Right lobe of liver (tissue), 6 donors: ENCODE measurements around the gene PPM1L. TPM values are rescaled to one million over a fixed set of nuclear protein-coding genes. Genes with fewer than 3 reads are reported as not detected.

Experiments
- ATAC-seq, 4 donors: fragments of 200-7000 bp; cut with Tn5 transposase; one replicate each; pipeline ENCODE4 v1.9.1; 2020; ENCODE audit warnings: mild to moderate bottlenecking in 4 of 4, moderate library complexity in 4 of 4
- DNase-seq, 3 donors: peaks; one replicate each; pipeline ENCODE4 v3.0.0-alpha.2; 2020
- H3K27ac ChIP-seq, 3 donors: fragments of 200-600 bp; one replicate each; pipeline ENCODE4 v1.8.0; 2022
- H3K27me3 ChIP-seq, 2 donors: fragments of 200-600 bp; one replicate each; pipeline ENCODE4 v1.8.0; 2022
- H3K36me3 ChIP-seq, 4 donors: fragments of 200-600 bp; sonication (generic) in 1 of 4; one replicate each; pipeline versions ENCODE4 v1.5.1 to v1.8.0; 2017 to 2022; ENCODE audit warnings: control low read depth in 1 of 4
- H3K4me1 ChIP-seq, 4 donors: fragments of 200-600 bp; sonication (generic) in 1 of 4; one replicate each; pipeline versions ENCODE4 v1.5.1 to v1.8.0; 2017 to 2022; ENCODE audit warnings: control low read depth in 1 of 4
- H3K4me3 ChIP-seq, 3 donors: fragments of 200-600 bp; one replicate each; pipeline ENCODE4 v1.8.0; 2022
- H3K9me3 ChIP-seq, 4 donors: fragments of 200-600 bp; sonication (generic) in 1 of 4; one replicate each; pipeline versions ENCODE4 v1.5.1 to v1.8.0; 2017 to 2022; ENCODE audit warnings: control low read depth in 1 of 4
- CTCF ChIP-seq, 4 donors: fragments of 200-600 bp in 3 of 4; fragments of 450-650 bp in 1 of 4; IDR thresholded peaks; one replicate each; pipeline versions ENCODE4 v1.5.1 to v1.8.0; 2016 to 2022; ENCODE audit warnings: antibody characterized with exemption in 4 of 4, mild to moderate bottlenecking in 2 of 4
- POLR2A ChIP-seq: fragments of 450-650 bp; IDR thresholded peaks from one replicate; pipeline ENCODE4 v1.6.1; 2017; ENCODE audit warnings: antibody characterized with exemption, mild to moderate bottlenecking
- WGBS: methylation state at CpG from one replicate; pipeline ENCODE4 v1.1.6; 2018; ENCODE audit warnings: low coverage, low lambda C conversion rate; ENCODE audit not compliant: insufficient coverage; ENCODE audit errors: missing lambda C conversion rate; 5-methylcytosine and 5-hydroxymethylcytosine counted together
- intact Hi-C, 2 donors: fragments of 100-400 bp; cut with DNase I; formaldehyde crosslinking; loops; one replicate each; pipeline versions ENCODE4 v1.11.2 to v1.14.1; 2022
- total RNA-seq, 6 experiments: library from RNA; depleted of rRNA in 2 of 6; stranded (reverse); fragments of >200 nt in 2 of 6; fragmentation: NEBNext Ultra II Directional in 3 of 6; extraction: Animal tissue kit (Norgen Biotek cat#: 25700) in 3 of 6; gene quantifications; one replicate each; pipeline versions ENCODE4 v1.1.0 to v1.2.4, GENCODE V29; 2016 to 2023
- donor health status: DM: no; HTN: yes; CAD: no.
- donor health status: DM: no; HTN: no; CAD: no.
- donor health status: DM: no; HTN: no; CAD: no.
- donor health status: DM: no; HTN: yes; CAD: no.
- donor health status: DM: no; HTN: yes; CAD: no.

PPM1L gene
- total RNA-seq, 6 experiments from 2014 or later = 6.9 to 25.4 (median 14.7) TPM

GRCh38 chr3:160804762-160805161, 48.7 kb downstream of the PPM1L start:
- DNase-seq (peak; percentile 37 to 72 (median 60)), ATAC-seq (peak in 3 of 4 donors; percentile 10 to 44 (median 29))
- H3K36me3 ChIP-seq = no peaks in the 10 kb centered on the region
- no peaks in the 10 kb centered on the region for H3K9me3 ChIP-seq
- no peak overlapping the region for H3K27ac ChIP-seq
- intact Hi-C loops = no loop called here
- 0% methylated on average over 1 of the region's 1 CpG for WGBS
- TF ChIP-seq POLR2A = no peak
- peaks cover 0 to 31% (median 15%) of the 10 kb centered on the region in 4 donors for H3K4me1 ChIP-seq
- H3K27me3 ChIP-seq = no peaks in the 10 kb centered on the region
- H3K4me3 ChIP-seq = no peak overlapping the region

GRCh38 chr3:160806094-160806493, 50.1 kb downstream of the PPM1L start:
- ATAC-seq (no peak), DNase-seq (no peak)
- Histone ChIP-seq H3K4me3 (no peak overlapping the region), H3K36me3 (no peaks in the 10 kb centered on the region), H3K9me3 (no peaks in the 10 kb centered on the region), H3K4me1 (peaks cover 0 to 43% (median 21%) of the 10 kb centered on the region in 4 donors), H3K27me3 (no peaks in the 10 kb centered on the region), H3K27ac (no peak overlapping the region)
- intact Hi-C loops = no loop called here
- no peak for TF ChIP-seq POLR2A
- TF ChIP-seq CTCF (IDR thresholded peaks at IDR 0.05) = no peak

DNA sequence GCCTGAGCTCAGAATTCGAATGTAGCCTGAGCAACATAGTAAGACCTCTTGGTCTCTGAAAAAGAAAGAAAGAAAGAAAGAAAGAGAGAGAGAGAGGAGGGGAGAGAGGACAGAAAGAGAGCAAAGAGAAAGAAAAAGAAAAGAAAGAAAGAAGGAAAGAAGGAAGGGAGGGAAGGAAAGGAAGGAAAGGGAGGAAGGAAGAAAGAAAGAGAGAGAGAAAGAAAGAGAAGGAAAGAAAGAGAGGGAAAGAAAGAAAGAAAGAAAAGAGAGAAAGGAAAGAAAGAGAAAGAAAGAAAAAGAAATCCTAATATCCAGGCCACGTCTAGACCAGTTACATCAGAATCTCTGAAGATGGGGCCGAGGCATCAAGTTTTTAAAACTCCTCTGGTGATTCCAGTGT, 50.7 kb downstream of the PPM1L start:
- Histone ChIP-seq H3K4me3 (no peak overlapping the region), H3K36me3 (no peaks in the 10 kb centered on the region), H3K27ac (no peak overlapping the region), H3K4me1 (peaks cover 0 to 41% (median 19%) of the 10 kb centered on the region in 4 donors), H3K27me3 (no peaks in the 10 kb centered on the region), H3K9me3 (no peaks in the 10 kb centered on the region)
- ATAC-seq = no peak
- 71% methylated on average over 3 of the region's 3 CpGs for WGBS
- intact Hi-C loops = no loop called here
- TF ChIP-seq CTCF (IDR thresholded peaks at IDR 0.05) = no peak
- TF ChIP-seq POLR2A = no peak
- no peak for DNase-seq

DNA sequence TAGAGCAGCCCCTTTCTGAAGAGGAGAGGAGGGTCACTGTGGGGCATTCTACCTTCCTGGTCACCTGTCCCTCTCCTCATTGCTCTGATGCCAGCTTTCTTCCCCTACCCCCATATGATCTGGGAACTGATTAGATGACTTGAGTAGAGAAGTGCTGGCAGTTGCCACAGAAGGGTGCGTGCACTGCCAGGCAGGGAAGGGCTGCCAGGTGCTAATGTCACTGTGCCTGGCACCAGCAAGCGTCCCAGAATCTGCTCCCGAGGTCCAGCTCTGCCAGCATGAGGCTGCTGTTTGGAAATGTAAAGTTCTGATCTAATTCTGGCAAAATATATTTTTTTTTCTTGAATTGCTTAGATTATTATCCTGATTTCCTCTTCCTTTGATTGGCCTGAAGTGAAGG, 52.8 kb downstream of the PPM1L start:
- Histone ChIP-seq H3K36me3 (no peaks in the 10 kb centered on the region), H3K9me3 (no peaks in the 10 kb centered on the region), H3K4me3 (no peak overlapping the region), H3K4me1 (peaks cover 0 to 36% (median 18%) of the 10 kb centered on the region in 4 donors), H3K27me3 (no peaks in the 10 kb centered on the region), H3K27ac (peak overlapping the region in 2 of 3 donors; percentile 66 to 73)
- TF ChIP-seq POLR2A = no peak
- no peak for TF ChIP-seq CTCF (IDR thresholded peaks at IDR 0.05)
- intact Hi-C loops = no loop called here
- ATAC-seq (peak; percentile 81 to 89 (median 88)), DNase-seq (peak; percentile 71 to 88 (median 87))
- WGBS = 24% methylated on average over 3 of the region's 3 CpGs

GRCh38 chr3:160809453-160809852, 53.4 kb downstream of the PPM1L start:
- peak overlapping the region in 2 of 3 donors; percentile 66 to 73 for H3K27ac ChIP-seq
- no peak overlapping the region for H3K4me3 ChIP-seq
- no peaks in the 10 kb centered on the region for H3K27me3 ChIP-seq
- TF ChIP-seq CTCF (IDR thresholded peaks at IDR 0.05) (no peak), POLR2A (no peak)
- DNase-seq (no peak), ATAC-seq (peak in 1 of 4 donors; percentile 1)
- H3K4me1 ChIP-seq = peaks cover 0 to 36% (median 18%) of the 10 kb centered on the region in 4 donors
- intact Hi-C loops = no loop called here
- 22% methylated on average over 2 of the region's 2 CpGs for WGBS
- no peaks in the 10 kb centered on the region for H3K36me3 ChIP-seq
- no peaks in the 10 kb centered on the region for H3K9me3 ChIP-seq
